Thymus (tissue), 11 donors: ENCODE results near the gene NKIRAS1. TPM values are rescaled to one million over a fixed set of nuclear protein-coding genes. Genes with fewer than 3 reads are reported as not detected.

Source experiments
- DNase-seq, 9 donors: peaks; one replicate each; pipeline ENCODE4 v3.0.0-alpha.2; 2013; ENCODE audit warnings: low spot score in 9 of 9, low read depth in 6 of 9, missing footprints in 1 of 9
- H3K27ac ChIP-seq, 2 donors: one replicate each; pipeline ENCODE4 v1.5.1; 2013; ENCODE audit warnings: control low read depth in 1 of 2, low read depth in 1 of 2, low read length in 1 of 2, mild to moderate bottlenecking in 1 of 2, moderate library complexity in 1 of 2
- H3K27me3 ChIP-seq, 2 donors: one replicate each; pipeline ENCODE4 v1.5.1; 2013; ENCODE audit warnings: low read length in 1 of 2; ENCODE audit not compliant: control insufficient read depth in 2 of 2, insufficient read depth in 1 of 2
- H3K36me3 ChIP-seq, 2 donors: one replicate each; pipeline ENCODE4 v1.5.1; 2013; ENCODE audit warnings: low read length in 1 of 2, mild to moderate bottlenecking in 1 of 2, moderate library complexity in 1 of 2; ENCODE audit not compliant: control insufficient read depth in 2 of 2, insufficient read depth in 2 of 2
- H3K4me1 ChIP-seq, 2 donors: one replicate each; pipeline ENCODE4 v1.5.1; 2013; ENCODE audit warnings: low read length in 2 of 2; ENCODE audit not compliant: control insufficient read depth in 2 of 2, insufficient read depth in 2 of 2
- H3K4me3 ChIP-seq, 2 donors: one replicate each; pipeline ENCODE4 v1.5.1; 2013; ENCODE audit warnings: low read length in 2 of 2, control low read depth in 1 of 2, mild to moderate bottlenecking in 1 of 2
- H3K9me3 ChIP-seq, 2 donors: one replicate each; pipeline ENCODE4 v1.5.1; 2013; ENCODE audit warnings: low read length in 1 of 2, mild to moderate bottlenecking in 1 of 2; ENCODE audit not compliant: control insufficient read depth in 2 of 2, insufficient read depth in 1 of 2
- WGBS: extraction: QIAGEN DNeasy Blood & Tissue Kit; methylation state at CpG from one replicate; pipeline ENCODE4 v1.1.7; 2013; 5-methylcytosine and 5-hydroxymethylcytosine counted together
- polyA plus RNA-seq: library from polyadenylated mRNA; stranded (reverse); fragments of 200-250 nt; gene quantifications from one replicate; pipeline ENCODE4 v1.2.3, GENCODE V29; 2013
- total RNA-seq: library from RNA; stranded (reverse); fragments of 120-200 nt; gene quantifications from one replicate; pipeline ENCODE4 v1.2.4, GENCODE V29; 2013
- donor health status: healthy.

Gene NKIRAS1
- total and polyA plus RNA-seq, 2 donors = 5.3 to 9.7 TPM

GRCh38 chr3:23954144-23954543 is 37.4 kb upstream of the NKIRAS1 start:
- WGBS = 97% methylated on average over 5 of the region's 5 CpGs
- Histone ChIP-seq H3K9me3 (no peaks in the 10 kb centered on the region), H3K4me1 (peaks cover 0 to 3% of the 10 kb centered on the region in 2 donors)

GRCh38 chr3:23953523-23953922 is 36.7 kb upstream of the NKIRAS1 start:
- Histone ChIP-seq H3K36me3 (no peaks in the 10 kb centered on the region), H3K27me3 (no peaks in the 10 kb centered on the region), H3K4me1 (peaks cover 0 to 3% of the 10 kb centered on the region in 2 donors), H3K27ac (no peak overlapping the region), H3K9me3 (no peaks in the 10 kb centered on the region), H3K4me3 (no peak overlapping the region)
- no peak for DNase-seq
- WGBS = 93% methylated on average over 1 of the region's 1 CpG

More at GRCh38 chr3:23954144-23954543, 37.4 kb upstream of the NKIRAS1 start:
- Histone ChIP-seq H3K27me3 (no peaks in the 10 kb centered on the region), H3K4me3 (no peak overlapping the region), H3K36me3 (no peaks in the 10 kb centered on the region), H3K27ac (no peak overlapping the region)
- DNase-seq = no peak

GRCh38 chr3:23952646-23953045 is 35.9 kb upstream of the NKIRAS1 start:
- peaks cover 0 to 3% of the 10 kb centered on the region in 2 donors for H3K4me1 ChIP-seq
- no peaks in the 10 kb centered on the region for H3K36me3 ChIP-seq
- H3K27me3 ChIP-seq = no peaks in the 10 kb centered on the region
- no peak overlapping the region for H3K4me3 ChIP-seq
- H3K27ac ChIP-seq = no peak overlapping the region
- no peaks in the 10 kb centered on the region for H3K9me3 ChIP-seq
- DNase-seq = peak in 1 of 9 donors; percentile 16
- WGBS = 76% methylated on average over 4 of the region's 4 CpGs

- Histone ChIP-seq H3K27ac (peak overlapping the region in 1 of 2 donors; percentile 6), H3K9me3 (no peaks in the 10 kb centered on the region), H3K4me3 (no peak overlapping the region), H3K36me3 (no peaks in the 10 kb centered on the region), H3K4me1 (peaks cover 6 to 8% of the 10 kb centered on the region in 2 donors), H3K27me3 (peaks cover 0 to 2% of the 10 kb centered on the region in 2 donors)
- peak in 2 of 9 donors; percentile 5 to 13 for DNase-seq
Observed at GRCh38 chr3:23950293-23950692, 33.5 kb upstream of the NKIRAS1 start.

GRCh38 chr3:23949784-23950183 is 33.0 kb upstream of the NKIRAS1 start:
- Histone ChIP-seq H3K27ac (peak overlapping the region in 1 of 2 donors; percentile 6), H3K27me3 (peaks cover 0 to 4% of the 10 kb centered on the region in 2 donors), H3K9me3 (no peaks in the 10 kb centered on the region), H3K36me3 (no peaks in the 10 kb centered on the region), H3K4me1 (peaks cover 7 to 8% of the 10 kb centered on the region in 2 donors), H3K4me3 (no peak overlapping the region)
- DNase-seq = peak in 1 of 9 donors; percentile 28

- no peak overlapping the region for H3K4me3 ChIP-seq
- peaks cover 8 to 13% of the 10 kb centered on the region in 2 donors for H3K4me1 ChIP-seq
- H3K9me3 ChIP-seq = no peaks in the 10 kb centered on the region
- WGBS = 98% methylated on average over 2 of the region's 2 CpGs
- H3K27ac ChIP-seq = no peak overlapping the region
- H3K36me3 ChIP-seq = no peaks in the 10 kb centered on the region
- H3K27me3 ChIP-seq = peaks cover 9 to 12% of the 10 kb centered on the region in 2 donors
- DNase-seq = no peak
Observed at GRCh38 chr3:23948761-23949160, 32.0 kb upstream of the NKIRAS1 start.

- peak overlapping the region; percentile 89 to 90 for H3K4me3 ChIP-seq
- peak; percentile 69 to 98 (median 95) for DNase-seq
- peaks cover 8 to 13% of the 10 kb centered on the region in 2 donors for H3K4me1 ChIP-seq
- no peaks in the 10 kb centered on the region for H3K36me3 ChIP-seq
- peaks cover 12 to 19% of the 10 kb centered on the region in 2 donors for H3K27me3 ChIP-seq
- under 1% methylated on average over 87 of the region's 87 CpGs for WGBS
- H3K9me3 ChIP-seq = no peaks in the 10 kb centered on the region
- peak overlapping the region; percentile 81 to 88 for H3K27ac ChIP-seq
Observed at GRCh38 chr3:23945913-23946687, 29.3 kb upstream of the NKIRAS1 start.

- under 1% methylated on average over 38 of the region's 39 CpGs for WGBS
- H3K36me3 ChIP-seq = no peaks in the 10 kb centered on the region
- H3K27ac ChIP-seq = peak overlapping the region in 1 of 2 donors; percentile 87
- peaks cover 8 to 13% of the 10 kb centered on the region in 2 donors for H3K4me1 ChIP-seq
- DNase-seq = no peak
- H3K27me3 ChIP-seq = peaks cover 12 to 19% of the 10 kb centered on the region in 2 donors
- H3K9me3 ChIP-seq = no peaks in the 10 kb centered on the region
- peak overlapping the region in 1 of 2 donors; percentile 89 for H3K4me3 ChIP-seq
Observed at GRCh38 chr3:23945663-23945912, 28.8 kb upstream of the NKIRAS1 start.

- Histone ChIP-seq H3K27ac (peak within 1 kb of the TSS; percentile 81 to 88), H3K27me3 (peaks cover 12 to 19% of the 10 kb centered on the region in 2 donors), H3K4me3 (peak within 1 kb of the TSS; percentile 89 to 90), H3K4me1 (peaks cover 5 to 13% of the 10 kb centered on the region in 2 donors), H3K36me3 (no peaks in the 10 kb centered on the region), H3K9me3 (no peaks in the 10 kb centered on the region)
- under 1% methylated on average over 87 of the region's 88 CpGs for WGBS
- DNase-seq = peak in 7 of 9 donors; percentile 48 to 83 (median 67)
Observed at GRCh38 chr3:23944861-23945662, 28.3 kb upstream of the NKIRAS1 start, which contains the start of gene NR1D2. TSS of gene NR1D2 (plus strand) at chr3:23945286. CDS start at chr3:23945579, 293 bp downstream.
